Muscle layer of duodenum (tissue), 2 donors: ENCODE measurements around the gene MYBPC2.

ENCODE experiments used
- H3K27ac ChIP-seq: one replicate; pipeline ENCODE4 v1.7.0; 2013; ENCODE audit warnings: mild to moderate bottlenecking, low read length
- H3K27me3 ChIP-seq: one replicate; pipeline ENCODE4 v1.7.0; 2013; ENCODE audit warnings: low read depth, mild to moderate bottlenecking, control low read depth, low read length
- H3K36me3 ChIP-seq, 2 donors: one replicate each; pipeline ENCODE4 v1.7.0; 2013; ENCODE audit warnings: low read length in 2 of 2, control low read depth in 1 of 2, mild to moderate bottlenecking in 1 of 2; ENCODE audit not compliant: insufficient read depth in 2 of 2, control insufficient read depth in 1 of 2
- H3K4me1 ChIP-seq, 2 donors: one replicate each; pipeline ENCODE4 v1.7.0; 2013; ENCODE audit warnings: low read length in 2 of 2, mild to moderate bottlenecking in 2 of 2, control low read depth in 1 of 2, moderate library complexity in 1 of 2; ENCODE audit not compliant: insufficient read depth in 2 of 2, control insufficient read depth in 1 of 2
- H3K4me3 ChIP-seq, 2 donors: one replicate each; pipeline ENCODE4 v1.7.0; 2013; ENCODE audit warnings: low read length in 2 of 2, low read depth in 1 of 2, mild to moderate bottlenecking in 1 of 2
- H3K9me3 ChIP-seq, 2 donors: one replicate each; pipeline ENCODE4 v1.7.0; 2013; ENCODE audit warnings: low read length in 2 of 2, control low read depth in 1 of 2, mild to moderate bottlenecking in 1 of 2; ENCODE audit not compliant: control insufficient read depth in 1 of 2
- donor health status: healthy.

Gene MYBPC2

GRCh38 chr19:50488389-50489194 is 55.9 kb downstream of the MYBPC2 start:
- Histone ChIP-seq H3K9me3 (no peaks in the 10 kb centered on the region), H3K27me3 (no peaks in the 10 kb centered on the region), H3K27ac (no peak overlapping the region), H3K4me1 (peaks cover 0 to 3% of the 10 kb centered on the region in 2 donors), H3K4me3 (no peak overlapping the region), H3K36me3 (peaks cover 0 to 11% of the 10 kb centered on the region in 2 donors)

DNA sequence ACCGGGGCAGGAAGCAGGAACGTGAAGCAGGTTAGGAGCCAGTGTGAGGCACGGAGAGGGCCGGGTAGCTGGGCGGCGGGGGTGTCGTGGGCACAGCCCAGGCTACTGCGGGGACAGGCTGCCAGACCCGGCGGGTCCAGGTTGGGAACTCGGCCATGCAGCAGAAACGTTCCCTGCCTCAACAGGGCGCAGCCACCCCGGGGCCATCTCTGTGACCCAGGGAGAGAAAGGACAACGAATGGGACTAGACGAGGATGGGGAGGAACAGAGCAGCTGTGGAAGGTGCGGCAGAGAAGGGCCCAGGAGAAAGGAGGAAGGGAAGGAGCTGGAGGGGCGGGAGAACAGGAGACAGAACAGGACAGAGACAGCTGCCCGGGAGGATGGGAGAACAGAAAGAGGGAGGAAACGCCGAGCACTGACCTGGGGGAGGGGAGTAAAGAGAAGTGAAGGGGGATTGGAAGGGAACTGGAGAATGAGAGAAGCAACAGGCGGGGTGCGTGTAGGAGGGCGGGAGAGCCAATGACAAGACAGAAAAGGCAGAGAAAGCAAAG is 56.8 kb downstream of the MYBPC2 start:
- no peak overlapping the region for H3K27ac ChIP-seq
- H3K4me3 ChIP-seq = no peak overlapping the region
- no peaks in the 10 kb centered on the region for H3K27me3 ChIP-seq

GRCh38 chr19:50490411-50490811 is 57.7 kb downstream of the MYBPC2 start:
- H3K27ac ChIP-seq = no peak overlapping the region
- H3K36me3 ChIP-seq = peaks cover 0 to 4% of the 10 kb centered on the region in 2 donors
- no peaks in the 10 kb centered on the region for H3K27me3 ChIP-seq
- no peaks in the 10 kb centered on the region for H3K9me3 ChIP-seq
- H3K4me1 ChIP-seq = peaks cover 0 to 3% of the 10 kb centered on the region in 2 donors
- no peak overlapping the region for H3K4me3 ChIP-seq

More for the DNA sequence above, 56.8 kb downstream of the MYBPC2 start:
- no peaks in the 10 kb centered on the region for H3K9me3 ChIP-seq
- H3K4me1 ChIP-seq = peaks cover 0 to 3% of the 10 kb centered on the region in 2 donors
- peaks cover 0 to 5% of the 10 kb centered on the region in 2 donors for H3K36me3 ChIP-seq

- Histone ChIP-seq H3K27me3 (no peaks in the 10 kb centered on the region), H3K9me3 (no peaks in the 10 kb centered on the region), H3K4me3 (no peak overlapping the region), H3K4me1 (peaks cover 0 to 3% of the 10 kb centered on the region in 2 donors), H3K36me3 (peaks cover 0 to 4% of the 10 kb centered on the region in 2 donors), H3K27ac (no peak overlapping the region)
Measured at GRCh38 chr19:50490991-50491472, 58.3 kb downstream of the MYBPC2 start.

DNA sequence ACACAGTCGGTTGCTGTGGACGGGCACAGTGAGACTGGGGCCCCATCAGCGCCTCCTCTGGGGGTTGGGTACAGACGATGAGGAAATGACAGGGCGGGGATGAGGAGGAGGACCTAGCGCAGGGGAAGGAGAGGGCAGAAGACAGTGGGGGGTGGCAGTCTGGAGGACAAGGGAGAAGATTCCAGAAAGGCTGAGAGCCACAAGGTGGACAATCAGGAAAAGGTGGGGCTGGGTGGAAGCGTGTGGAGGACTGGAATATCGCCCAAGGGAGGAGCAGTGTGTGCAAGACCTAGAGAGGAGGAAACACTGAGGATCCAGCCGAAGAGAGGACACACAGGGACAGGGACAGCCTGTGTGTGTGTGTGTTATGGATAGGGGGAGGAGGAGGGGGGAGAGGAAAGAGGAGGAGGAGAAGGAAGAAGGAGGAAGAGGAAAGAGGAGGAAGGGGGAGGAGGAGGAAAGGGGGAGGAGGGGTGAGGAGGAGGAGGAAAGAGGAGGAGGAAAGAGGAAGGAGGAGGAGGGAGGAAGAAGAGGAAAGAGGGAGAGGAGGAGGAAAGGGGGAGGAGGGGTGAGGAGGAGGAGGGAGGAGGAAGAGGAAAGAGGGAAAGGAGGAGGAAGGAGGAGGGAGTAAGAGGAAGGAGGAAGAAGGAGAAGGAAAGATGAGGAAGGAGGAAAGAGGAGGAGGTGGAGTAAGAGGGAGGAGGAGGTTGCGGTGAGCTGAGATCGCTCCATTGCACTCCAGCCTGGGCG is 59.8 kb downstream of the MYBPC2 start:
- no peaks in the 10 kb centered on the region for H3K9me3 ChIP-seq
- no peak overlapping the region for H3K4me3 ChIP-seq
- H3K27me3 ChIP-seq = no peaks in the 10 kb centered on the region
- peaks cover 0 to 3% of the 10 kb centered on the region in 2 donors for H3K4me1 ChIP-seq
- peaks cover 0 to 4% of the 10 kb centered on the region in 2 donors for H3K36me3 ChIP-seq
- no peak overlapping the region for H3K27ac ChIP-seq

DNA sequence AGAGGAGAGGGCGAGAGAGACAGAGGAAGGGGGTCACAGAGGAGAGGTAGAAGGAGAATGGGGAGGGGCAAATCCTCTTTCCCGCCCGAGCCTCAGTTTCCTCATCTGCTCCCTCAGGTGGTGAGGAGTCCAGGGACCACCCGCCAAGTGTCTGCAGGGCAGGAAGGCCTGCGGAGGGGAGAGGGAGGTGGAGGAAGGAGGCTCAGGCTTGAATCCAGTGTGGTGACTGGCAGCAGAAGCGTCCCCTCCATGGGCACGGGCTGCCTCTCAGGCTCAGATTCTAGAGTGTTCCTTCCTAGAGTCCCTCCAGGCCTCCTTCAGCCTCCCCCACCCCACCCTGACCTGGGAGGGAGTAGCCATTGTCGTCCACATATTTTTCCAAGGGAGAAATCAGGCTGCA is 60.5 kb downstream of the MYBPC2 start:
- Histone ChIP-seq H3K4me3 (no peak overlapping the region), H3K36me3 (peaks cover 0 to 4% of the 10 kb centered on the region in 2 donors), H3K4me1 (peaks cover 0 to 3% of the 10 kb centered on the region in 2 donors), H3K27ac (no peak overlapping the region), H3K27me3 (no peaks in the 10 kb centered on the region), H3K9me3 (no peaks in the 10 kb centered on the region)

- H3K27me3 ChIP-seq = no peaks in the 10 kb centered on the region
- H3K9me3 ChIP-seq = no peaks in the 10 kb centered on the region
- H3K36me3 ChIP-seq = peaks cover 0 to 4% of the 10 kb centered on the region in 2 donors
- no peak overlapping the region for H3K4me3 ChIP-seq
- H3K27ac ChIP-seq = no peak overlapping the region
- peaks cover 0 to 3% of the 10 kb centered on the region in 2 donors for H3K4me1 ChIP-seq
Measured at GRCh38 chr19:50494186-50495019, 61.7 kb downstream of the MYBPC2 start.

DNA sequence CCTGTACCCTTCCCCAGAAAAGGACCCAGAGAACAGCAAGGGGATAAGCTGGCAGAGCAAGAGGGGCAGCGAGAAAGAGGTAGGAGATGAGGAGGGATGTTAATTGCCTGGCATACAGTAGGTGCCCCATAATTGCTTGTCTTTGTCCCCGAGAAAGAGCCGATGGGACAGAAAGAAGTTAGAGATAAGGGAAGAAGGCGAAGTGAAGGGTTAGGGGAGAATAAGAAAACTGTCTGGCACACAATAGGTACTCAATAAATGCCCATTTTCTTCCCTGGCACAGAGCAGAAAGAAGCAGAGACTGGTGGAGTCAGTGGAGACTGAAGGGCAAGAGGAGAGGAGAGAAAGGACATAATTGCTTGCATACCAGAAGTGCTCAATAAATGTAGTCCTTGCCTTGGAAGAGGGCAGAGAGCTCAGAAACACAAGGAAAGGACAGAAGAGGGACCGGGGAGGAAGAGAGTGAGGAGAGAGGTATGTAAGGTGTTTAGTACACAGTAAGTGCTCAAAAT is 62.4 kb downstream of the MYBPC2 start:
- no peak overlapping the region for H3K4me3 ChIP-seq
- H3K27ac ChIP-seq = no peak overlapping the region
- no peaks in the 10 kb centered on the region for H3K9me3 ChIP-seq
- H3K36me3 ChIP-seq = peaks cover 0 to 4% of the 10 kb centered on the region in 2 donors
- H3K4me1 ChIP-seq = peaks cover 0 to 3% of the 10 kb centered on the region in 2 donors
- no peaks in the 10 kb centered on the region for H3K27me3 ChIP-seq

DNA sequence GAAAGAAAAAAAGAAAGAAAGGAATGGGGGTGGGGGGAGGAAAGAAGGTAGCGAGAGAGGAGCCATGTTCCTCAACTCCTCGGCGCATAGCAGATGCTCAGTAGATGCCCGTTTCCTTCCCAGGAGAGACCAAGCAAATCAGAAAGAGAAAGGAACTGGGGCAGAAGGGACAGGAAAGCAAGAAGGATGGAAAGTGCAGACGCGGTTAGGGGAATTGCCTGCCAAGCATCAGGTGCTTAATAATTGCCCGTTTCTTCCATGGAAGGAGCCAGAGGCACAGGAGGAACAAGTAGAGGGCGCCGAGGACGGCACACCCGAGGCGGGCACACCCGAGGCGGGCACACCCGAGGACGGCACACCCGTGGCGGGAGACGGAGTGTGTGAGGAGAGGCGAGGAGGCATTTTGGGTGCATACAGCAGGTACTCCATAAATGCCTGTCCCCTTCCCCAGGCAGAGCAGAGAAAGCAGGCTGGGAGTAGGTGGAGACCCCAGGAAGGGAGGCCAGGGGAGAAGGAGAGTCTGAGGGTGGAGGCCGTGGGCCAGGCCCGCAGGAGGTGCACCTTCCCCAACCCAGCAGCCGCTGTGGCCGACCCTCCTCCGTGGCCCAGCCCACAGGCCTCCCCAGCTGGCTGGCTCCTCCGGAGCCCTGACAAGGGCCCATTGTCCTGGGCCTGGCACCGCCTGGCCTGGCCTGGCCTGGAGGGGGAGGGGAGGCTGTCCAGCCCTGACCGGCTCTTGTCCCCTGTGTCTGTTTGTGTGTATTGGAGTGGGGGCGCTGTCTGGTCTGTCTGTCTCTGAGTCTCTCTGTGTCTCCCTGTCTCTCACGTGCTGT is 63.7 kb downstream of the MYBPC2 start:
- Histone ChIP-seq H3K9me3 (no peaks in the 10 kb centered on the region), H3K27ac (no peak overlapping the region), H3K36me3 (no peaks in the 10 kb centered on the region), H3K4me3 (no peak overlapping the region), H3K4me1 (peaks cover 0 to 3% of the 10 kb centered on the region in 2 donors), H3K27me3 (no peaks in the 10 kb centered on the region)

- H3K4me3 ChIP-seq = no peak overlapping the region
- no peak overlapping the region for H3K27ac ChIP-seq
- peaks cover 0 to 3% of the 10 kb centered on the region in 2 donors for H3K4me1 ChIP-seq
- no peaks in the 10 kb centered on the region for H3K27me3 ChIP-seq
- H3K9me3 ChIP-seq = no peaks in the 10 kb centered on the region
- H3K36me3 ChIP-seq = no peaks in the 10 kb centered on the region
Measured at GRCh38 chr19:50497022-50497405, 64.3 kb downstream of the MYBPC2 start.
